GM19328 (cell line): Measurements from ENCODE around the gene ZNF37A.
"Not testable (repeated sequence)": the region's sequence is repeated elsewhere in the genome, so short reads cannot be mapped to it uniquely, and the experiment has no call there.

Experiments
- ATAC-seq: cut with Tn5 transposase; IDR thresholded peaks from one replicate; pipeline ENCODE4 v1.9.1; 2021; ENCODE audit warnings: mild to moderate bottlenecking, moderate library complexity; ENCODE audit not compliant: unreplicated experiment

Gene ZNF37A

DNA sequence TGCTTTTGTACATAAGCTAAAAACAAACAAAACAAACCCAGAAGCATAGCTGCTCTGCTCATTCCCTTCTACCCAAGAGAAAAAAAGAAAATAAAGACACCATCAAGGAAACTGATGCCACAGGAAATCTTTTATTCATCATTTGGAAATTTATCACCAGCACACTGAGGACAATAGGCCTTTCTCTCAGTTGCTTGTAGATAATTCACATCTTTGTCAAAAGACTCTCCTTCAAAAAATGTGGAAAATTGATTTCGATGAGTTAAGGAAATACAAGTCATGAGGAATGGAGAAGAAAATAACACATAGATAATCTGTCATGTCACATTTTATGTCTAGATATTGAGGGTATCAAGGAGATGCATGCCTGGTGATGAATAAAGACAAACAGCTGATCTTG is 53.5 kb downstream of the ZNF37A start:
- no peak for ATAC-seq

DNA sequence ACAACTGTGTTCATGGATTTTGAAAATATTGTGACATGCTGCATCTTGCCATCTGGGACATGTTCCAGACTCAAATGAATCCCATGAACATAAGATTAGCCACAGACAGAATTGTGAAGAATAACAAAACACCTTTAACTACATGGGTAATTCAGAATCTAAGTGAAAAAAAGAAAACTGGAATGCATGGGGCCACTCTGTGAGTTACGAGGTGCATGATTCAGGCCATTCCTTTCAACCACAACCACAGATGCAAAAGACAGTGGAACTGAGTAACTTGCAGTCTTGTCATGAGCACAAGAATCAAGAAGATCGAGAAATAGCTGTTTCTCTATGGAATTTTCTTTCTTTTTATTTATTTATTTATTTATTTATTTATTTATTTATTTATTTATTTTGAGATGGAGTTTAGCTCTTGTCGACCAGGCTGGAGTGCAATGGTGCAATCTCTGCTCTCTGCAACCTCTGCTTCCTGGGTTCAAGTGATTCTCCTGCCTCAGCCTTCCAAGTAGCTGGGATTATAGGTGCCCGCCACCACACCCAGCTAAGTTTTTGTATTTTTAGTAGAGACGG is 56.8 kb downstream of the ZNF37A start:
- not testable (repeated sequence) for ATAC-seq

DNA sequence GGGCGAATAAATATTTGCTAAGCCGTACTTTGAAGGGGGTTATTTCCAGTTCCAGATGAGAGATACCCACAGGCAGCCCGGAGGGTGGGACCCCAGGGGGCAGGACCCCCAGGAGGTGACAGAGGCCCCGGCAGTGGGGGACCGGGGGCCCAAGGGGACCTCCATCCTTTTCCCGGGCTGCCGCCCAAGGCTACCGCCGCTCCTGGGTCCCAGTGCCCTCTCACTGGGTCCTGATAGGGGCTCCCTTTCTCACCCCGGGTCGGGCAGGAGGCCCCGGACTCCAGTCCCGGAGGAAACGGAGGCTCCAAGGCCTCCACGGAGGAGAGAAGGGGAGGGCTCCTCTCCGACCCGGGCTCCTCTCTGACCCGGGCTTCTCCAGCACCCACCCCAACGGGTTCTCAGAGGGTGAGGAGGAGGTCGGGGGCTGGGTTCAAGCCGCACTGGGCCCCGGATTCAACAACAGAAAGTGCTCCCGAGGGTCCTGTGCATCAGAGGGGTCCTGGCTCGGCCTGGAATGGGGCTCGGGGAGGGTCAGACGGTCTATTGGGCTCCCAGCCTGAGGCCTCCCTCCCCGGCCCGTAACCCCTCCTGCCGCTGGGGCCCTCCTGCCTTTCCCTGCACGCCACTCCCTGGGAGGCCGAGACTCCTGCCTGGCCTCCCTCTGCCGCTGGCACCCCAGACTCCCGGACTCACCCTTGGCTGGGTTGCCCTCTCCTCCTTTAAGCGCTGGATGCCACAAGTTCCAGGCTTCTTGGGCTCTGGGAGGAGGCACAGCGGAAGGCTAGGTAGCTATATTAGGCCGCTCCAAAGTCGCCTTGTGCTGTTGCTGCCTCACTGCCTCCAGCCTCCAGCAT is 62.5 kb downstream of the ZNF37A start:
- no peak for ATAC-seq

DNA sequence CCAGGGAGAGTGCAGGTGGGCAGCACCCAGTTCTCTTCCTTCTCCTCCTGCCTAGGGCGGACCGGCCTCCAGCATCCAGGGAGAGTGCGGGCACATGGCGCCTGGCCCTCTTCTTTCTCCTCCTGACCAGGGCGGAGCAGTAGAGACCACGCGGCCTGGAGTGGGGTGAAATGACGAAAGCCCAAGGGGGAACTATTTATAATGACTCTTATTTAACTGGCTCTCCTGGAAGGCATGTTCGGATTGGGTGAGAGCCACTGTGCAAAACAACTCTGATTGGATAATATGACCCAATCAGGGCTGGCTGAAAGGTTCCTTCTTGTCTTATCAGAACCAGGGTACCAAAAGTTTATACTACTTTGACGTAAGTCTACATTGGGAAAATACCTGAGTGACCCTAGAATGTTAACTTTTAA is 63.1 kb downstream of the ZNF37A start:
- no peak for ATAC-seq

DNA sequence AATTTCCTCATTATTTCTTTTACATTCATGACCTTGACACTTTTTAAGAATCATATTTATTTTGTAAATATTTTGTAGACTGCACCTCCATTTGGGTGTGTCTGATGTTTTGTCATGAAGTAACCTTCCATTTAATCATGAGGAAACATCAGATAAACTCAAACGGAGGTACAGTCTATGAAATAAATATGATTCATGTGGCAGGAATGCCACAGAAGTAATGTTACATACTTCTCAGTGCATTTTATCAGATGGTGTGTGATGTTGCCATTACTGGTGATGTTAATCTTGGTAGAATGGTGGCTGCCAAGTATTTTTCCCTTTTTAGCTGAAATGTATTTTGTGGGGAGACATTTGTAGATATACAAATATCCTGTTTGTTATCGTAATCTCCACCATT is 64.9 kb downstream of the ZNF37A start:
- no peak for ATAC-seq

DNA sequence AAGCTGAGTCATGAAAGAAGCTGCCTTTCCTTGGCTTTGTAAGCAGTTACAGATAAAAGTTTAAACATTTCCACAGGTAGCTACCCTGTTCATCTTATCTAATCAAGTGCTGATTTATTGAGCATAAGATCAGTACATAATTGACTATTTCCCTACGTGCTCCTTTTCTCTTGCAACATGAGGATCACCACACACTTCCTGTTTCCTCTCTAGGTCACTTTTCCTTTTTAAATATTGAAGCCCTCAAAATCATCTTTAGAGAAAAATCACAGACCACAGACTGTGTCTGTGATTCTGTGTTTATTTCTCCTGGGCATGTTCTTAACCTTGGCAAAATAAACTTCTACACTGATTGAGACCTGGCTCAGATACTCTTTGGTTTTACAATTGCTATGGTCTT is 69.5 kb downstream of the ZNF37A start:
- no peak for ATAC-seq

DNA sequence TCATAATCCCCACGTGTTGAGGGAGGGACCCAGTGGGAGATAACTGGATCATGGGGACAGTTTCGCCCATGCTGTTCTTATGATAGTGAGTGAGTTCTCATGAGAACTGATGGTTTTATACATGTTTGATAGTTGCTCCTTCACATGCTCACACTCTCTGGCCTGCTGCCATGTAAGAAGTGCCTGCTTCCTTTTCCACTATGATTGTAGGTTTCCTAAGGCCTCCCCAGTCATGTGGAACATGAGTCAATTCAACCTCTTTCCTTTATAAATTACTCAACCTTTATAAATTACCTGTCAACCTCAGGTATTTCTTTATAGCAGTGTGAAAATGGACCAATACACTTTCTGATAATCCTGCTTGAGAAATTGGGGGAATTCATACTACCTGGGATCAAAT is 80.2 kb downstream of the ZNF37A start:
- no peak for ATAC-seq

DNA sequence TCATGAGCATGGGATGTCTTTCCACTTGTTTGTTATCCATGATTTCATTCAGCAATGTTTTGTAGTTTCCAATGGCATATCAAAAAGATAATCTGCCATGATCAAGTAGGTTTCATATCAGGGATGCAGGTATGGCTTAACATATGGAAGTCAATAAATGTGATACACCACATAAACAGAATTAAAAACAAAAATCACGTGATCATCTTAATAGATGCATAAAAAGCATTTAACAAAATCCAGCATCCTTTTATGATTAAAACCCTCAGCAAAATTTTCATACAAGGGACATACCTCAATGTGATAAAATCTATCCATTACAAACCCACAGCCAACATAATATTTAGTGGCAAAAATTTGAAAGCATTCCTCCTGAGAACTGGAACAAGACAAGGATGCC is 90.3 kb downstream of the ZNF37A start:
- no peak for ATAC-seq
